ENCODE measurements around the gene ADCYAP1.

- TF ChIP-seq CTCF (IDR thresholded peaks at IDR 0.05; ENCODE audit: insufficient read depth, low read depth, low read length) (no peak), EZH2 (IDR thresholded peaks at IDR 0.05; ENCODE audit: insufficient read depth, low read length) (no peak)
These were observed 8.4 kb upstream of the ADCYAP1 start for GRCh38 chr18:896315-896714.

Measured in astrocyte (in vitro differentiated cells and primary cell).